Fibroblast of pulmonary artery (primary cell): Measurements from ENCODE around the gene MYOF.

Source experiments
- DNase-seq: peaks from one replicate; pipeline ENCODE4 v3.0.0-alpha.2; 2010; ENCODE audit warnings: low read depth
- H3K4me3 ChIP-seq: replicated peaks from 2 replicates; pipeline ENCODE4 v1.5.1; 2011; ENCODE audit warnings: low read depth, mild to moderate bottlenecking, control low read depth, low read length, moderate library complexity
- TF ChIP-seq, protein P1 (sequence below): IDR thresholded peaks from 2 replicates; pipeline ENCODE4 v1.5.1; 2011; ENCODE audit warnings: mild to moderate bottlenecking, control low read depth, low read length, inconsistent platforms; ENCODE audit errors: missing control alignments

MYOF gene

DNA sequence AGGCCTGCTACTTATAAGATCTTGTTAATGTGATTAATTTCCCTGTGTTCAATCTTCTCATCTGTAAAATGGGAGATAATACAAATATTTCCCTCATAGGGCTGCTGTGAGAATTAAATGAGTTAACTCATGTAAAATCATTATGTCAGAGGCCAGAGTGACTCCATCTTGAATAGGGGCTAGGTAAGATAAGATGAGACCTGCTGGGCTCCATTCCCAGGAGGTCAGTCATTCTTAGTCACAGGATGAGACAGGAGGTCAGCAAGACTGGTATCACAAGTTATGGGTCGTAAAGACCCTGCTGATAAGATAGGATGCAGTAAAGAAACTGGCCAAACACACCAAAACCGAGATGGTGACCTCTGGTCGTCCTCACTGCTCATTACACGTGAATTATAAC is 207.7 kb downstream of the MYOF start:
- TF ChIP-seq, protein P1, sequence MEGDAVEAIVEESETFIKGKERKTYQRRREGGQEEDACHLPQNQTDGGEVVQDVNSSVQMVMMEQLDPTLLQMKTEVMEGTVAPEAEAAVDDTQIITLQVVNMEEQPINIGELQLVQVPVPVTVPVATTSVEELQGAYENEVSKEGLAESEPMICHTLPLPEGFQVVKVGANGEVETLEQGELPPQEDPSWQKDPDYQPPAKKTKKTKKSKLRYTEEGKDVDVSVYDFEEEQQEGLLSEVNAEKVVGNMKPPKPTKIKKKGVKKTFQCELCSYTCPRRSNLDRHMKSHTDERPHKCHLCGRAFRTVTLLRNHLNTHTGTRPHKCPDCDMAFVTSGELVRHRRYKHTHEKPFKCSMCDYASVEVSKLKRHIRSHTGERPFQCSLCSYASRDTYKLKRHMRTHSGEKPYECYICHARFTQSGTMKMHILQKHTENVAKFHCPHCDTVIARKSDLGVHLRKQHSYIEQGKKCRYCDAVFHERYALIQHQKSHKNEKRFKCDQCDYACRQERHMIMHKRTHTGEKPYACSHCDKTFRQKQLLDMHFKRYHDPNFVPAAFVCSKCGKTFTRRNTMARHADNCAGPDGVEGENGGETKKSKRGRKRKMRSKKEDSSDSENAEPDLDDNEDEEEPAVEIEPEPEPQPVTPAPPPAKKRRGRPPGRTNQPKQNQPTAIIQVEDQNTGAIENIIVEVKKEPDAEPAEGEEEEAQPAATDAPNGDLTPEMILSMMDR = no peak
- no peak overlapping the region for H3K4me3 ChIP-seq
- DNase-seq = no peak

DNA sequence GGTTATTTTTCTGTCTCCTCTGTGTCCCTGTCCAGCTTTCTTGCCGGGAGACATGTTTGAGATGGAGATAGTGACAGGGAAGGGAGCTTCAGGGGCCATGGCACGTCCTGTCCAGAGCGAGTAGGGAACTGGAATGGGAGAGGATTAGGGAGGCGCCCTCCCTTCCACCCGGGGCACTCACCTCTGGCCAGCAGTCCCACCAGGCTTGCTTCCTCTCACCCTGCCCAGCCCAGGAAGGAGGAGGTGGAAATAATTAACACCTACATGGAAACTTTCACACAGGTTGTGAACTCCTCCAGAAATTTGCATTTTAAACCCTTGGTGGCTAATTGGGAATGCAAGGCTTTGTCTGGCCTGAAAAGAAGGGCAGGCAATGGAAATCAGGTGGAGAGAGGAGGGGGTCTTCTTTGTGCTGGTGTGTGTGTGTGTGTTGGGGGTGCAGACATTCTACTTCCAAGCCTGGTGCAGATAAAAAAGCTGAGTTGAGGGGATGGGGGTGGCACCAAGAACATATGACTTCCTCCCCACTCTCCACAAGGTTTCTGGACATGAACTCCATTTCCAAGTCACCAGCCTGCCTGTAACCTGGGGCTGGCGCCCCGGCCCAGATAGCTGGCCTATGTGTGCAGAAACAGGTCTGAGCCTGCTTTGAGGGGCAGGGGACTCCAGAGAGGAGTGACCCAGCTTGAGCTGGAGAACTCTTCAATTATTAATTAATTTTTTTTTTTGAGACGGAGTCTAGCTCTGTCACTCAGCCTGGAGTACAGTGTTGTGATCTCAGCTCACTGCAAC is 209.1 kb downstream of the MYOF start:
- TF ChIP-seq, protein P1 = no peak
- no peak overlapping the region for H3K4me3 ChIP-seq
- DNase-seq = no peak

- no peak for DNase-seq
Observed at GRCh38 chr10:93271347-93271746, 210.8 kb downstream of the MYOF start.

GRCh38 chr10:93269281-93269680 is 212.9 kb downstream of the MYOF start:
- TF ChIP-seq, protein P1 = no peak
- DNase-seq = no peak
- no peak overlapping the region for H3K4me3 ChIP-seq

More at GRCh38 chr10:93271347-93271746, 210.8 kb downstream of the MYOF start:
- TF ChIP-seq, protein P1 = no peak
- no peak overlapping the region for H3K4me3 ChIP-seq

DNA sequence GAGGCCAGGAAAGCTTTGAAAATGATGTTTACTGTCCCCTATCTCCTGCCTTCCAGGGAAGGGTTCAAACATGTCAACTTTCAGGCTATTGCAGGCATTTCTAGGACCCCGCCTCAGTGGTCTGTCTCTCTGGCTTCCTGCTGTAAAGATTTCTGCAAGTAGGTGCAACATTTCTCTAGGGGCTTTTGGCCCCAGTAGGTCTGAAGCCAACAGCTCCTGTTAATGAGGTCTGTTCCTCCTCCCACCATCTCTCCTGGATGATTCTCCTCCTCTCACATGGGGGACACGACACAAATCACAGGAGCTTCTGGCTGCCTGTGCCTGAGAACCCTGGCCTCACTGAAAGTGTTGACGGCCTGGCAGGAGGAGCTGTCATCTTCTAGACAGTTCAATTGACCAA is 214.1 kb downstream of the MYOF start:
- H3K4me3 ChIP-seq = no peak overlapping the region
- no peak for DNase-seq
- TF ChIP-seq, protein P1 = no peak

GRCh38 chr10:93267521-93267920 is 214.6 kb downstream of the MYOF start:
- DNase-seq = no peak
- TF ChIP-seq, protein P1 = no peak
- H3K4me3 ChIP-seq = no peak overlapping the region

DNA sequence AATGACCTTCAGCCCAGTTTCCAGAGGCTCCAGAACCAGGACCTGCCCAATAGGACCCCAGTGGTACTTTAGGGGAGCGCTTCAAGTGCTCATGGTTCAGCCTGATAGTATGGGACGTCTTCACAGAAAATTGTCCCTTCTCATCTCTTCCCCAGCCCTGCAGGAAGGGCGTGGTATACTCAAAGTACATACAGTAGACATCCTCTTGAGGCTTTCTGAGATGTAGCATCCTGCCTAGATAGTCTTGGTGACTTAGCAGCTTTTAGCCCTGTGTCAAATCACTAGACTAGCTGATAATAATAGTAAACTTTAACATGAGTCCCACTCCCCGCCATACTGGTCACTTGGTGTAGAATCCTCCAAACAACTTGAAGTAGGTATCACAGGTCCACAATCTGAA is 215.3 kb downstream of the MYOF start:
- H3K4me3 ChIP-seq = no peak overlapping the region
- TF ChIP-seq, protein P1 = no peak
- no peak for DNase-seq
